HepG2 (cell line): ENCODE results near the gene NFE2. TPM values are rescaled to one million over a fixed set of nuclear protein-coding genes. Genes with fewer than 3 reads are reported as not detected.

ENCODE experiments used
- AHR ChIP-seq: IDR thresholded peaks from 2 replicates; pipeline ENCODE4 v1.6.1; 2018; ENCODE audit warnings: missing genetic modification reagents, missing compliant biosample characterization
- ARHGAP35 ChIP-seq: sonication (generic); formaldehyde crosslinking; IDR thresholded peaks from 2 replicates; pipeline ENCODE4 v1.9.0; 2022; ENCODE audit warnings: mild to moderate bottlenecking, inconsistent platforms, moderate library complexity, missing genetic modification reagents, borderline replicate concordance
- ATF7 ChIP-seq, 2 experiments: fragments of 450-650 bp in 1 of 2; sonication (generic) in 1 of 2; formaldehyde crosslinking in 1 of 2; IDR thresholded peaks; 2 replicates each; pipeline versions ENCODE4 v1.4.0 to v1.6.1; 2016 to 2020; ENCODE audit warnings: antibody characterized with exemption in 1 of 2, mild to moderate bottlenecking in 1 of 2, missing genetic modification reagents in 1 of 2
- BORCS8-MEF2B ChIP-seq: sonication (generic); formaldehyde crosslinking; IDR thresholded peaks from 2 replicates; pipeline ENCODE4 v1.8.0; 2022; ENCODE audit warnings: mild to moderate bottlenecking, missing genetic modification reagents
- BRCA1 ChIP-seq: sonication (generic); formaldehyde crosslinking; IDR thresholded peaks from 2 replicates; pipeline ENCODE4 v1.4.0; 2020; ENCODE audit warnings: missing genetic modification reagents
- ETV6 ChIP-seq: sonication (generic); formaldehyde crosslinking; conservative IDR thresholded peaks from 2 replicates; pipeline ENCODE4 v1.4.0; 2020; ENCODE audit warnings: missing genetic modification reagents
- FOSL2 ChIP-seq: sonication (generic); formaldehyde crosslinking; IDR thresholded peaks from 2 replicates; pipeline ENCODE4 v1.4.0; 2020; ENCODE audit warnings: missing genetic modification reagents
- FOXO1 ChIP-seq: sonication (generic); formaldehyde crosslinking; IDR thresholded peaks from 2 replicates; pipeline ENCODE4 v1.4.0; 2020; ENCODE audit warnings: missing genetic modification reagents
- HHEX ChIP-seq: IDR thresholded peaks from 2 replicates; pipeline ENCODE4 v1.6.1; 2016; ENCODE audit warnings: control low read depth
- HNF4G ChIP-seq, 2 experiments: sonication (generic) in 1 of 2; formaldehyde crosslinking in 1 of 2; IDR thresholded peaks; 2 replicates each; pipeline versions ENCODE4 v1.4.0 to v1.6.1; 2011 to 2020; ENCODE audit warnings: borderline replicate concordance in 2 of 2, low read depth in 2 of 2, mild to moderate bottlenecking in 2 of 2, low read length in 1 of 2, missing genetic modification reagents in 1 of 2, moderate library complexity in 1 of 2
- IKZF4 ChIP-seq: sonication (generic); formaldehyde crosslinking; IDR thresholded peaks from 2 replicates; pipeline ENCODE4 v1.5.1; 2020; ENCODE audit warnings: borderline replicate concordance, mild to moderate bottlenecking, low read depth, missing genetic modification reagents; ENCODE audit errors: not compliant biosample characterization
- NR2F6 ChIP-seq, 2 experiments: IDR thresholded peaks; 2 replicates each; pipeline ENCODE4 v1.6.1; 2016; ENCODE audit warnings: antibody characterized with exemption in 1 of 2, mild to moderate bottlenecking in 1 of 2
- PHF8 ChIP-seq: sonication (generic); formaldehyde crosslinking; IDR thresholded peaks from 2 replicates; pipeline ENCODE4 v1.5.0; 2020; ENCODE audit warnings: missing genetic modification reagents
- REXO4 ChIP-seq: sonication (generic); formaldehyde crosslinking; IDR thresholded peaks from 2 replicates; pipeline ENCODE4 v1.8.0; 2022; ENCODE audit warnings: missing genetic modification reagents, mild to moderate bottlenecking, borderline replicate concordance
- RORA ChIP-seq: sonication (generic); formaldehyde crosslinking; IDR thresholded peaks from 2 replicates; pipeline ENCODE4 v1.5.0; 2020; ENCODE audit warnings: mild to moderate bottlenecking, missing genetic modification reagents, moderate library complexity
- SP140L ChIP-seq: sonication (generic); formaldehyde crosslinking; IDR thresholded peaks from 2 replicates; pipeline ENCODE4 v1.4.0; 2020; ENCODE audit warnings: missing genetic modification reagents, borderline replicate concordance
- STAG1 ChIP-seq: sonication (generic); formaldehyde crosslinking; IDR thresholded peaks from 2 replicates; pipeline ENCODE4 v1.4.0; 2020; ENCODE audit warnings: missing genetic modification reagents
- TSC22D2 ChIP-seq: sonication (generic); formaldehyde crosslinking; IDR thresholded peaks from 2 replicates; pipeline ENCODE4 v1.5.1; 2020; ENCODE audit warnings: missing genetic modification reagents, mild to moderate bottlenecking, borderline replicate concordance
- ZNF333 ChIP-seq: sonication (generic); formaldehyde crosslinking; IDR thresholded peaks from 2 replicates; pipeline ENCODE4 v1.4.0; 2020; ENCODE audit warnings: mild to moderate bottlenecking, missing genetic modification reagents, borderline replicate concordance
- ZNF720 ChIP-seq: sonication (generic); formaldehyde crosslinking; IDR thresholded peaks from 2 replicates; pipeline ENCODE4 v1.4.0; 2020; ENCODE audit warnings: missing genetic modification reagents
- ZNF749 ChIP-seq: sonication (generic); formaldehyde crosslinking; IDR thresholded peaks from 2 replicates; pipeline ENCODE4 v1.8.0; 2022; ENCODE audit warnings: mild to moderate bottlenecking, missing genetic modification reagents, moderate library complexity, borderline replicate concordance
- ZNF790 ChIP-seq: sonication (generic); formaldehyde crosslinking; IDR thresholded peaks from 2 replicates; pipeline ENCODE4 v1.8.0; 2022; ENCODE audit warnings: missing genetic modification reagents, mild to moderate bottlenecking, borderline replicate concordance
- polyA plus RNA-seq, 8 experiments: library from polyadenylated mRNA; depleted of rRNA in 3 of 8; stranded (reverse) in 7 of 8; unstranded in 1 of 8; fragments of >200 nt; fragmentation: Illumina TruSeq in 4 of 8; extraction: Trizol in 4 of 8; gene quantifications; 2 replicates each; pipeline versions ENCODE4 v1.2.1 to v1.2.3, GENCODE V29; 2011 to 2016; ENCODE audit warnings: low read depth in 4 of 8, missing spikeins in 1 of 8, mixed read lengths in 1 of 8; ENCODE audit not compliant: insufficient read depth in 1 of 8
- total RNA-seq, 5 experiments: library from RNA; depleted of rRNA; stranded (reverse); fragments of >200 nt; fragmentation: Illumina TruSeq; extraction: Trizol; gene quantifications; 2 replicates each; pipeline ENCODE4 v1.2.3, GENCODE V29; 2016; ENCODE audit warnings: low read depth in 1 of 5
- TF ChIP-seq, protein P1 (sequence below): IDR thresholded peaks from 2 replicates; pipeline ENCODE4 v1.6.1; 2016; ENCODE audit warnings: missing compliant biosample characterization, missing genetic modification reagents, borderline replicate concordance
- TF ChIP-seq, protein P2 (sequence below): IDR thresholded peaks from 2 replicates; pipeline ENCODE4 v1.6.1; 2016; ENCODE audit warnings: control low read depth
- TF ChIP-seq, protein P3 (sequence below): sonication (generic); formaldehyde crosslinking; IDR thresholded peaks from 2 replicates; pipeline ENCODE4 v1.4.0; 2020; ENCODE audit warnings: missing genetic modification reagents

Gene NFE2
- total and polyA plus RNA-seq, 2 of the 13 experiments (the other 11 are each of a cell fraction or from before 2014, with no cell fraction given), result 4.5 to 7.8 TPM

DNA sequence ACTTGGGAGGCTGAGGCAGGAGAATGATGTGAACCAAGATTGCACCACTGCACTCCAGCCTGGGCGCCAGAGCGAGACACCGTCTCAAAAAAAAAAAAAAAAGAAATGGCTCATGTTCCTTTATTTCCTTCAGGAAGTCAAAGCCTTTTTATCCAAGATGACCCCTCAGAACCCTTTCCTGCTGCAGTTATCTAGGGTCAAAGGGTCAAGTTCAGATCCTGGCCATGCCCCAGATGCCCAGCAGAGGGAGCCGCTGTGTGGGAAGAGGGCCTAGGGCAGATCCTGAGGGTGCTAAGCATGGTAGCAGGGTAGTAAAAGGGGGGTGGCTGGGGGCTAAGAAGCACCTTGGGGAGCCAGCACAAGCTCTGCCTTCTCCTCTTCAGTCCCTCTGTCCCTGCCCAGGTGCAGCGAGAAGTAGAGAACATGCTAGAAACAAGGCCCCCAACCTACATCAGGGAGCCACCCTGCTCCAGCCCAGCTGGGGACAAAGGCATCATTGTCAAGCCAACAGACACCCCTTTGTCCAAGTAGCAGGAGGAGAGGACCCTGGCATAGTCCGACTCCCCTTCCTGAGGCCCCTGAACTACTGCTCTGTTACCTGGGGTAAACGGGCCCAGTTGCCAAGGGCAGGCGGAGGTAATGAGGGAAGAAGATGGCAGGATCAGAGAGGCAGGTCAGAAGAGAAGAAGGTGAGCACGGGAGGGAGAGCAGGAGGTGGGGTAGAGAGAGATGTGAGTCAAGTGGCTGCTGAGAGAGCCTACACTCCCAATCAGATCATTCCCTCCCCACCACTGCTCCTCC is 6.5 kb downstream of the NFE2 start (continued):
- TF ChIP-seq, protein P1, sequence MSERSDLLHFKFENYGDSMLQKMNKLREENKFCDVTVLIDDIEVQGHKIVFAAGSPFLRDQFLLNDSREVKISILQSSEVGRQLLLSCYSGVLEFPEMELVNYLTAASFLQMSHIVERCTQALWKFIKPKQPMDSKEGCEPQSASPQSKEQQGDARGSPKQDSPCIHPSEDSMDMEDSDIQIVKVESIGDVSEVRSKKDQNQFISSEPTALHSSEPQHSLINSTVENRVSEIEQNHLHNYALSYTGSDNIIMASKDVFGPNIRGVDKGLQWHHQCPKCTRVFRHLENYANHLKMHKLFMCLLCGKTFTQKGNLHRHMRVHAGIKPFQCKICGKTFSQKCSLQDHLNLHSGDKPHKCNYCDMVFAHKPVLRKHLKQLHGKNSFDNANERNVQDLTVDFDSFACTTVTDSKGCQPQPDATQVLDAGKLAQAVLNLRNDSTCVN (CRISPR knock-in tag), result no peak
- TF ChIP-seq ARHGAP35 (no peak), TSC22D2 (CRISPR knock-in tag) (0 out of 2 replicates have a peak, but pooled peaks have one; percentile 24), SP140L (no peak), STAG1 (peak; percentile 77), RORA (no peak), BRCA1 (no peak), ATF7 (IDR thresholded peaks at IDR 0.05) (no peak), ATF7 (CRISPR knock-in tag; IDR thresholded peaks at IDR 0.05) (no peak), PHF8 (CRISPR knock-in tag) (no peak; the same call in 1 of the 2 replicates), FOXO1 (0 out of 2 replicates have a peak, but pooled peaks have one; percentile 29), HNF4G (IDR thresholded peaks at IDR 0.05; ENCODE audit: borderline replicate concordance, low read depth, low read length) (peak; percentile 22), HNF4G (CRISPR knock-in tag; IDR thresholded peaks at IDR 0.05; ENCODE audit: borderline replicate concordance, low read depth) (peak; percentile 38; the same call in 1 of the 2 replicates), FOSL2 (CRISPR knock-in tag) (peak; percentile 23; the same call in 1 of the 2 replicates), HHEX (CRISPR knock-in tag) (no peak), ZNF790 (CRISPR knock-in tag) (no peak), ZNF720 (no peak), ZNF333 (CRISPR knock-in tag) (no peak), AHR (CRISPR knock-in tag) (no peak; the same call in 1 of the 2 replicates), BORCS8-MEF2B (CRISPR knock-in tag) (peak; percentile 59), ETV6 (CRISPR knock-in tag) (no peak), ZNF749 (no peak), IKZF4 (CRISPR knock-in tag) (peak; percentile 56), NR2F6 (IDR thresholded peaks at IDR 0.05) (peak; percentile 100), NR2F6 (CRISPR knock-in tag; IDR thresholded peaks at IDR 0.05) (peak; percentile 100), REXO4 (no peak)
- TF ChIP-seq, protein P2, sequence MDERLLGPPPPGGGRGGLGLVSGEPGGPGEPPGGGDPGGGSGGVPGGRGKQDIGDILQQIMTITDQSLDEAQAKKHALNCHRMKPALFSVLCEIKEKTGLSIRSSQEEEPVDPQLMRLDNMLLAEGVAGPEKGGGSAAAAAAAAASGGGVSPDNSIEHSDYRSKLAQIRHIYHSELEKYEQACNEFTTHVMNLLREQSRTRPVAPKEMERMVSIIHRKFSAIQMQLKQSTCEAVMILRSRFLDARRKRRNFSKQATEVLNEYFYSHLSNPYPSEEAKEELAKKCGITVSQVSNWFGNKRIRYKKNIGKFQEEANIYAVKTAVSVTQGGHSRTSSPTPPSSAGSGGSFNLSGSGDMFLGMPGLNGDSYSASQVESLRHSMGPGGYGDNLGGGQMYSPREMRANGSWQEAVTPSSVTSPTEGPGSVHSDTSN (CRISPR knock-in tag), result no peak
- TF ChIP-seq, protein P3, sequence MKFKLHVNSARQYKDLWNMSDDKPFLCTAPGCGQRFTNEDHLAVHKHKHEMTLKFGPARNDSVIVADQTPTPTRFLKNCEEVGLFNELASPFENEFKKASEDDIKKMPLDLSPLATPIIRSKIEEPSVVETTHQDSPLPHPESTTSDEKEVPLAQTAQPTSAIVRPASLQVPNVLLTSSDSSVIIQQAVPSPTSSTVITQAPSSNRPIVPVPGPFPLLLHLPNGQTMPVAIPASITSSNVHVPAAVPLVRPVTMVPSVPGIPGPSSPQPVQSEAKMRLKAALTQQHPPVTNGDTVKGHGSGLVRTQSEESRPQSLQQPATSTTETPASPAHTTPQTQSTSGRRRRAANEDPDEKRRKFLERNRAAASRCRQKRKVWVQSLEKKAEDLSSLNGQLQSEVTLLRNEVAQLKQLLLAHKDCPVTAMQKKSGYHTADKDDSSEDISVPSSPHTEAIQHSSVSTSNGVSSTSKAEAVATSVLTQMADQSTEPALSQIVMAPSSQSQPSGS (CRISPR knock-in tag), result no peak; the same call in 1 of the 2 replicates
